ENCODE results near the gene ZBTB7C. TPM values are rescaled to one million over a fixed set of nuclear protein-coding genes. Genes with fewer than 3 reads are reported as not detected.

The ZBTB7C gene
- total RNA-seq, 2 experiments from 2014 or later = not detected

DNA sequence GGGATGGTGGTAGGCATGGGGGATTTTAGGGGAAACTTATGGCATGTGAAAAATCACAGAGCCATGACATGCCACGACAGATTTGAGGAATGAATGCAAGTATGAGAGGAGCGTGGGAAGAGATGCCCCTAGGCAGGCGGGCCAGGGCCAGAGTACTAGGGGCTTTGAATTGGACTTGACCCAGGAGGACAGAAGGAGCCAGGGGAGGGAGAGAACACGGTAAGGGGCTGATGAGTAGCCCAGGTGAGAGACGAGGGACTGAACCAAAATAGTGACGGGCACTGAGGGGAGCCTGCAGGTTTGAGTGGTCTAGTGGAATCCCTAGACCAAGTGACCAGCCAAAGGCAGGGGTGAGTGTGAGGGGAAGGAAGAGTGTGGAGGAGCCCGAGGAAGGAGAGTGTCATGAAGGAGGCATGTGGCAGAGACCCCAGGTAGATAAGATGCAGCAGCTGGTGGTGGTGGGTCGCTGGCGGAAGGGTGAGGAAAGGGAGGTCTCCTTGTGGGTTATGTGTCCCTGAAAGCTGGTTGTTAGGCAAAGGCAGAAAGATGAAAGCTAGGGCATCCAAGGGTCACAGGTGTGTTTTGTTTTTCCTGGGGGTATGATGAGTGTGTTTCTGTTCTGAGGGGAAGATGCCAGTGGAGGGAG is 48.7 kb downstream of the ZBTB7C start:
- H3K9me2 ChIP-seq (ENCODE audit: insufficient read depth, low read length) = no peaks in the 10 kb centered on the region
- no peak for DNase-seq (ENCODE audit: low spot score)
- H3K9me3 ChIP-seq (ENCODE audit: low read length) = no peaks in the 10 kb centered on the region
- H2AFZ ChIP-seq (ENCODE audit: low read length) = no peak overlapping the region
- H3K4me2 ChIP-seq (ENCODE audit: low read length) = no peak overlapping the region
- no TSS peak for BruUV-seq (replicated peaks)
- TF ChIP-seq, protein P1, sequence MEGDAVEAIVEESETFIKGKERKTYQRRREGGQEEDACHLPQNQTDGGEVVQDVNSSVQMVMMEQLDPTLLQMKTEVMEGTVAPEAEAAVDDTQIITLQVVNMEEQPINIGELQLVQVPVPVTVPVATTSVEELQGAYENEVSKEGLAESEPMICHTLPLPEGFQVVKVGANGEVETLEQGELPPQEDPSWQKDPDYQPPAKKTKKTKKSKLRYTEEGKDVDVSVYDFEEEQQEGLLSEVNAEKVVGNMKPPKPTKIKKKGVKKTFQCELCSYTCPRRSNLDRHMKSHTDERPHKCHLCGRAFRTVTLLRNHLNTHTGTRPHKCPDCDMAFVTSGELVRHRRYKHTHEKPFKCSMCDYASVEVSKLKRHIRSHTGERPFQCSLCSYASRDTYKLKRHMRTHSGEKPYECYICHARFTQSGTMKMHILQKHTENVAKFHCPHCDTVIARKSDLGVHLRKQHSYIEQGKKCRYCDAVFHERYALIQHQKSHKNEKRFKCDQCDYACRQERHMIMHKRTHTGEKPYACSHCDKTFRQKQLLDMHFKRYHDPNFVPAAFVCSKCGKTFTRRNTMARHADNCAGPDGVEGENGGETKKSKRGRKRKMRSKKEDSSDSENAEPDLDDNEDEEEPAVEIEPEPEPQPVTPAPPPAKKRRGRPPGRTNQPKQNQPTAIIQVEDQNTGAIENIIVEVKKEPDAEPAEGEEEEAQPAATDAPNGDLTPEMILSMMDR (conservative IDR thresholded peaks at IDR 0.05; ENCODE audit: low read length) = no peak
- TF ChIP-seq EZH2phosphoT487 (IDR thresholded peaks at IDR 0.05; ENCODE audit: borderline replicate concordance, low read depth, low read length) = no peak
- H3K4me1 ChIP-seq (ENCODE audit: insufficient read depth, low read length, poor library complexity, severe bottlenecking) = no peaks in the 10 kb centered on the region
- ChIA-PET POLR2A (interaction anchor here (0.7 kb wide), 1 partner anchor 11 kb away, joined by 3 read pairs; no protein-coding TSS in a partner anchor), CTCF (ENCODE audit: unreplicated experiment) (no interaction called here)
- intact Hi-C loops (cut with micrococcal nuclease; ENCODE audit: unreplicated experiment) = no loop called here
- no peak overlapping the region for H3K27ac ChIP-seq (ENCODE audit: low read depth, low read length, poor library complexity, severe bottlenecking)
- H3K36me3 ChIP-seq (ENCODE audit: insufficient read depth, low read length) = no peaks in the 10 kb centered on the region
- H4K20me1 ChIP-seq (ENCODE audit: insufficient read depth, low read length) = no peaks in the 10 kb centered on the region
- H3K4me3 ChIP-seq (ENCODE audit: low read depth, low read length, poor library complexity, severe bottlenecking) = no peak overlapping the region
- H3K79me2 ChIP-seq (ENCODE audit: insufficient read depth, low read depth, low read length) = no peaks in the 10 kb centered on the region

- H3K9me3 ChIP-seq (ENCODE audit: low read length) = no peaks in the 10 kb centered on the region
- H3K4me1 ChIP-seq (ENCODE audit: insufficient read depth, low read length, poor library complexity, severe bottlenecking) = no peaks in the 10 kb centered on the region
- POLR2A ChIA-PET = no interaction called here
- no peak overlapping the region for H3K4me3 ChIP-seq (ENCODE audit: low read depth, low read length, poor library complexity, severe bottlenecking)
- no peak overlapping the region for H2AFZ ChIP-seq (ENCODE audit: low read length)
- CTCF ChIA-PET (ENCODE audit: unreplicated experiment) = no interaction called here
- no peaks in the 10 kb centered on the region for H4K20me1 ChIP-seq (ENCODE audit: insufficient read depth, low read length)
- TF ChIP-seq EZH2phosphoT487 (IDR thresholded peaks at IDR 0.05; ENCODE audit: borderline replicate concordance, low read depth, low read length) = no peak
- TF ChIP-seq, protein P1 (conservative IDR thresholded peaks at IDR 0.05; ENCODE audit: low read length) = no peak
- no peaks in the 10 kb centered on the region for H3K36me3 ChIP-seq (ENCODE audit: insufficient read depth, low read length)
- no TSS peak for BruUV-seq (replicated peaks)
- H3K27ac ChIP-seq (ENCODE audit: low read depth, low read length, poor library complexity, severe bottlenecking) = no peak overlapping the region
- DNase-seq (ENCODE audit: low spot score) = no peak
- H3K79me2 ChIP-seq (ENCODE audit: insufficient read depth, low read depth, low read length) = no peaks in the 10 kb centered on the region
- no peaks in the 10 kb centered on the region for H3K9me2 ChIP-seq (ENCODE audit: insufficient read depth, low read length)
- no peak overlapping the region for H3K4me2 ChIP-seq (ENCODE audit: low read length)
- intact Hi-C loops (cut with micrococcal nuclease; ENCODE audit: unreplicated experiment) = no loop called here
Observed at GRCh38 chr18:48359626-48360025, 49.6 kb downstream of the ZBTB7C start.

GRCh38 chr18:48358868-48359267 is 50.3 kb downstream of the ZBTB7C start:
- no peak overlapping the region for H3K27ac ChIP-seq (ENCODE audit: low read depth, low read length, poor library complexity, severe bottlenecking)
- H3K9me3 ChIP-seq (ENCODE audit: low read length) = no peaks in the 10 kb centered on the region
- intact Hi-C loops (cut with micrococcal nuclease; ENCODE audit: unreplicated experiment) = no loop called here
- H3K4me1 ChIP-seq (ENCODE audit: insufficient read depth, low read length, poor library complexity, severe bottlenecking) = no peaks in the 10 kb centered on the region
- H3K9me2 ChIP-seq (ENCODE audit: insufficient read depth, low read length) = no peaks in the 10 kb centered on the region
- BruUV-seq (replicated peaks) = no TSS peak
- ChIA-PET POLR2A (no interaction called here), CTCF (ENCODE audit: unreplicated experiment) (no interaction called here)
- no peak overlapping the region for H2AFZ ChIP-seq (ENCODE audit: low read length)
- TF ChIP-seq, protein P1 (conservative IDR thresholded peaks at IDR 0.05; ENCODE audit: low read length) = no peak
- no peak for TF ChIP-seq EZH2phosphoT487 (IDR thresholded peaks at IDR 0.05; ENCODE audit: borderline replicate concordance, low read depth, low read length)
- no peaks in the 10 kb centered on the region for H3K79me2 ChIP-seq (ENCODE audit: insufficient read depth, low read depth, low read length)
- no peaks in the 10 kb centered on the region for H4K20me1 ChIP-seq (ENCODE audit: insufficient read depth, low read length)
- no peak overlapping the region for H3K4me3 ChIP-seq (ENCODE audit: low read depth, low read length, poor library complexity, severe bottlenecking)
- peak; percentile 7 for DNase-seq (ENCODE audit: low spot score)
- no peaks in the 10 kb centered on the region for H3K36me3 ChIP-seq (ENCODE audit: insufficient read depth, low read length)
- no peak overlapping the region for H3K4me2 ChIP-seq (ENCODE audit: low read length)

Data from OCI-LY7 (cell line).